SKM-1 treated with dmso at 0.1 percent for 144 hours (cell line): Measurements from ENCODE around the gene TPBG.
"Not testable (repeated sequence)": the region's sequence is repeated elsewhere in the genome, so short reads cannot be mapped to it uniquely, and the experiment has no call there.

Experiments used
- DNase-seq: peaks from one replicate; lab custom pipeline; 2025; ENCODE audit not compliant: unreplicated experiment; lab: John Stamatoyannopoulos, UW

The TPBG gene

DNA sequence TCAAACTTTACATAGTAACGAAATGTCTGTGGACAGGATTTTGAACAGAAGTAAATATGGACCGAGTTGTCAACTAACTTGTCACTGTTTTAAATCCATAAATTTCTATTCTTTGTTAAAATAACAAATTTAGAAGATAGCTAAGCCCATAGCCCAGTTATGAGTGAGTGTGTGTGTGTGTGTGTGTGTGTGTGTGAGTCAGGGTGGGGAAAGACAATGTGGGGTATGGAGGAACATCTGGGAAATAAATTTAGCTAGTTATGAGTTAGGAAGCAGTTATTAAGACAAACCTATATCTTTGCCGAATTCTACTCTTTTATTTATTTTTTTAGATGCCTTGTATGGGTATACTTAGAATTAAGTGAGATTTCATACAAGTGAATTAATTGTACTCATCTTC, 9.0 kb downstream of the TPBG start:
- DNase-seq: no peak

- no peak for DNase-seq
Measured at GRCh38 chr6:82374516-82374915, 10.9 kb downstream of the TPBG start.

- DNase-seq: no peak
Measured at GRCh38 chr6:82376636-82377035, 13.0 kb downstream of the TPBG start.

DNA sequence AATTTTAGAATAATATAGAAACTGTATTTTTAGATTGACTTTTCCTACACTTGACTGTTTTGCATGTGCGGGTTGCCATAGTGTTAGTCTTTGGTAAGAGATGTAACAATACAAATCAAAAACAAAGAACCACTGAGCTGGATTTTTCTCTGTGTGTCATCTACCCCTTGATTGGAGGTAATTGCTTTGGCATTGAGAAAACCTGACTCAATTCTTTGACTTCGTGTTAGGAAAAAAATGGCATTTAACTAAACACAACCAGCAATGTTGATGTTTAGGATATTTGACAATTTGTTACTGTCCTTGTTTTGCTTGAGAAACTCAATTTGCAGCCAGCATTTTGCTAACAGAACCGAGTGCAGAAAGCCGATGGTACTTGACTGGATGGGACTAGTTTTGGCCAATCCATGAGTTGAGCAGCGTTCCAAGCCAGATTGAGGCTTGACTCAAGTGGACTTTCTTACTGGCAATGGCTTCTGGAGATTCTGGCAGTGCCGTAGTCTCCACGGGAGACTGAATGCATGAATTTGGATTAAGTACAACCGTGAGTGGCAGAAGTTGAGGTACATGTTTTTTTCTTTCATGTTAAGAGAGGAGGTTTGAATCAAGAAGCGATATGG, 17.1 kb downstream of the TPBG start:
- DNase-seq: no peak

GRCh38 chr6:82381278-82381677, 17.7 kb downstream of the TPBG start:
- DNase-seq: no peak

DNA sequence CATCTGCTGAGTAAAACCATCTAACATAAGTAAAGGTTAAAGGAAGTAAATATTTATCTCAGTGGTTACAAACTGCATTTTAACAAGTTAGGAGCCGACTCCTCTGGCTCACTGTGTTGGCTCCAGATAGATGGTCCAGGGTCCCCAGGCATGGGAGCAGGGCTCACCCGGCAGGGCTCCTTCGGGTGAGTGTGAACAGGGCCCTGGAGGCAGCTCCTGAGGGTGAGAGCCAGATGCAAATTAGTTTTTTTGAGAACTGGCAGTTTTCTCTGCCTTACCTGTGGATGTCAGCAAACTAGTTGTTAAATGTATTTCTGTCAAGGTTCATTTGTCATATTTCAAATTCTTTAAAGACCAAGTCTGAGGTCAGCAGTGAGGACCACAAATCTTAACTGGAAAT, 21.5 kb downstream of the TPBG start:
- no peak for DNase-seq

GRCh38 chr6:82385546-82385945, 21.9 kb downstream of the TPBG start:
- no peak for DNase-seq

- DNase-seq: no peak
Measured at GRCh38 chr6:82385961-82386360, 22.3 kb downstream of the TPBG start.

- DNase-seq: not testable (repeated sequence)
Measured at GRCh38 chr6:82394770-82395169, 31.2 kb downstream of the TPBG start.

GRCh38 chr6:82396964-82397751, 33.5 kb downstream of the TPBG start:
- DNase-seq: no peak

DNA sequence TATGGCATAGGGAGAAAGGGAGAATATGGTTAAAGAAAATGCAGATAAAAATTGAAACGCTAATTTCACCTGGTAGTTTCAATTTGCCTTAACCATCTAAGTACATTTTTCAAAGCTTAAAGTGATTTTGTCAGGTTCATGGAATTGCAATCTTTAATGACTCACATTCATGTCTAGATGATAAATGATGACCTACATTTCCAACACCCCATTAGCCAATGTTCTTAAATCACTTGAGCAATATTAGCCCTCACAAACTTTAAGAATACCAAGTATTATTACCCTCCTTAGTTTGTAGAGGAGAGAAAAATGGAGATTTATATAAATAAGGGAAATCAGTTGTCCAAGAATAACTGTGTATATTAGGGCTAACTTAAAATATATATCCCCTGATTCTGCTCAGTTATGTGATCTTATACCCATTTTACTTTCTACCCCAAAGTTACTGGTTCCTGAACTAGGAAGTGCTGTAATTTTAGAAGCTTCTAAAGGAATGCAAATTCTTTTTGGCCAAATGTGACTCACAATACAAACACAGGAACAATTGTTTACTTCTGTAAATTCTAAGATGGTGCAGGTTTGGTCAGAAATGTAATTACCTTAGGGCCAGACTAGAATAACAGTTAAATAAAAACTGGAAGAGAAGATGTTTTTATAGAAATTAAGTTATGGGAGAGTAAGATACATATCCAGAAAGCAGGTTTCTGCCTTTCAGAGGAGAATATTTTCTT, 34.5 kb downstream of the TPBG start:
- DNase-seq: no peak

GRCh38 chr6:82408952-82409431, 45.4 kb downstream of the TPBG start:
- DNase-seq: no peak

- no peak for DNase-seq
Measured at GRCh38 chr6:82410151-82410648, 46.6 kb downstream of the TPBG start.

- DNase-seq: no peak
Measured at GRCh38 chr6:82413868-82414267, 50.3 kb downstream of the TPBG start.

DNA sequence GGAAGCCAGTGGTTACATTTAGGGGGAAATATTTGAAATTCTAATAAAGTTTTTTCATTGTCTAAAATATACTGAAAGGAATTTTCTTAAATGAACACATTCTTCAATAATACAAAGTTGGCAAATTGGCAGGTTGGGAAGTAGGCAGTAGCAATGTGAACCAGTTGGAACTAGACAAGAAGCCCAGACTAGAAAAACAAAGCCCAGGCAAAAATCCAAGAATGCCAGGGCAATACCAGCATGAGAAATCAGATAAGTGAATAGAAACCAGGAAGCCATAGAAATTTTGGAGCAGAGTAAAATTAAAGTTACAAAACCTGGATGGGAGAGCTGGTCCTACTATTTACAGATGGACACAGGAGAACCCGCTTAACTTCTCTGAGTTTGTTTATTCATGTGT, 52.2 kb downstream of the TPBG start:
- DNase-seq: no peak

- no peak for DNase-seq
Measured at GRCh38 chr6:82416346-82416745, 52.7 kb downstream of the TPBG start.
